Measurements from ENCODE around the gene ALS2CL.
A peak's percentile ranks its signal among the peaks of the same experiment; 100 is the strongest.

ALS2CL gene

DNA sequence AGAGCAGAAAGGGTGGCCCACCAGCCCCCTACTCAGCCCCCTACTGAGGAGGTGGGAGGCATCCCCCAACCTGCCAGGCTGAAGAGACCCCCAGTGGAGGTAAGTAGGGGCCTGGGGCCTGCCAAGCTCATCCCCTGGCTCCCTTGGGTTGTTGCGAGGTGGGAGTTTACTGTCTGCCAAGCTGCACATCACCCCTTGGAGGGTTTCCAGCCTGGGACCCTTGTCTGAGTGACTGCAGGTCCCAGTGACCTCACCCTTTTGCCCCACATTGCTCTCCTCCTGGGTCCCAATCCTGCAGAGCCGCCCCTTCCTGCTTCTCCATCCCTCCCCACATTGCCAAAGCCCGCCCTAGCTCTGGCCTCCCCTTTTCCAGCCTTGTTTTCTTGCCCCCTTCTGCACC is 1.0 kb upstream of the ALS2CL start:
- H3K27ac ChIP-seq (ENCODE audit: low read depth, low read length) = peak overlapping the region; percentile 78
- no peaks in the 10 kb centered on the region for H3K27me3 ChIP-seq (ENCODE audit: control insufficient read depth in 5 of 5, insufficient read depth in 4 of 5, low read length in 5 of 5)
- peak overlapping the region in 1 of 5 donors; percentile 85 for H3K4me3 ChIP-seq (ENCODE audit: low read depth in 1 of 5, low read length in 5 of 5)
- H3K36me3 ChIP-seq (ENCODE audit: control insufficient read depth in 5 of 5, insufficient read depth in 5 of 5, low read length in 5 of 5) = no peaks in the 10 kb centered on the region
- H3K9me3 ChIP-seq (ENCODE audit: control insufficient read depth in 5 of 5, low read length in 5 of 5) = no peaks in the 10 kb centered on the region
- peaks cover 22 to 80% (median 75%) of the 10 kb centered on the region in 5 donors for H3K4me1 ChIP-seq (ENCODE audit: control insufficient read depth in 5 of 5, insufficient read depth in 5 of 5, low read length in 5 of 5)
- H3K9ac ChIP-seq (ENCODE audit: low read length in 5 of 5) = no peak overlapping the region

DNA sequence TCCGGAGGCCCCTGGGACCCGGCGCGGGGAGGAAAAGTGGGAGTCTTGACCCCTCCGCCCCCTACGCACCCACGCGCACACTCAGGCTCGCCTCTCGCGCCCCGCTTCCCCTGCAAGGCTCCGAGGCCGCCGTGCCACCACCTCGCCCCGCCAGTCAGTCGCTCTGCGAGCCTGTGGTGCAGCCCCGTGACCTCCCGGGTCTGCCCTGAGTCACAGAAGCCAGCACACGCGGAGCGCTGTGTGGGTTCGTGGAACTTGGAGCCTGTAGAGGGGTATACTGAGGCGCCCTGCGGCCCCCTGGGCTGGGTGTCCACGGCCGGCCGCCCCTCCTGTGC is 380 bp upstream of the ALS2CL start:
- peak overlapping the region in 4 of 5 donors; percentile 42 to 85 (median 74) for H3K4me3 ChIP-seq (ENCODE audit: low read depth in 1 of 5, low read length in 5 of 5)
- H3K4me1 ChIP-seq (ENCODE audit: control insufficient read depth in 5 of 5, insufficient read depth in 5 of 5, low read length in 5 of 5) = peaks cover 22 to 76% (median 73%) of the 10 kb centered on the region in 5 donors
- H3K27me3 ChIP-seq (ENCODE audit: control insufficient read depth in 5 of 5, insufficient read depth in 4 of 5, low read length in 5 of 5) = no peaks in the 10 kb centered on the region
- H3K36me3 ChIP-seq (ENCODE audit: control insufficient read depth in 5 of 5, insufficient read depth in 5 of 5, low read length in 5 of 5) = peaks cover 0 to 4% (median 0%) of the 10 kb centered on the region in 5 donors
- H3K9me3 ChIP-seq (ENCODE audit: control insufficient read depth in 5 of 5, low read length in 5 of 5) = no peaks in the 10 kb centered on the region
- H3K9ac ChIP-seq (ENCODE audit: low read length in 5 of 5) = peak overlapping the region in 1 of 5 donors; percentile 43
- H3K27ac ChIP-seq (ENCODE audit: low read depth, low read length) = no peak overlapping the region

DNA sequence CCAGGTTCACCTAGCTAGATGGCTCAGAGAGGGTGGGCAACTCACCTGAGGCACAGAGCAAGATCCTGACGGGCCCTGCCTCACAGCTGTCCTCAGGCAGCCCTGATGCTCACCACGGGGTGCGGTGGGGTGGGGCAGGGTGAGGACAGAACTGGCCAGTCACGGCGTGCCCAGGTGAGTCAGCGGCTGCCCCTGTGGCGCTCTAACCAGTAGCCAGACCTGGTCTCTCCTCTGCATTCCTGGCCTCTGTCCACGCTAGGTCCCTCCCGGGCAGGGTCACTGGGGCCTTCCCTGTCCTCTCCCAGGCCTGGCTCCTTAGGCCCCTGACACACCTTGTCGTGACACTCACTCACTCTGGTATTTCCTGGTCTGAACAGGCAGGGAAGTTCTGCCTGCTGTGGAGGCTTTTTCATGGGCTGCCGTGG is 901 bp downstream of the ALS2CL start:
- Histone ChIP-seq H3K4me3 (ENCODE audit: low read depth in 1 of 5, low read length in 5 of 5) (peak overlapping the region; percentile 73 to 85 (median 83)), H3K27me3 (ENCODE audit: control insufficient read depth in 5 of 5, insufficient read depth in 4 of 5, low read length in 5 of 5) (no peaks in the 10 kb centered on the region), H3K27ac (ENCODE audit: low read depth, low read length) (no peak overlapping the region), H3K9me3 (ENCODE audit: control insufficient read depth in 5 of 5, low read length in 5 of 5) (no peaks in the 10 kb centered on the region), H3K9ac (ENCODE audit: low read length in 5 of 5) (peak overlapping the region; percentile 48 to 80 (median 69)), H3K4me1 (ENCODE audit: control insufficient read depth in 5 of 5, insufficient read depth in 5 of 5, low read length in 5 of 5) (peaks cover 22 to 76% (median 73%) of the 10 kb centered on the region in 5 donors), H3K36me3 (ENCODE audit: control insufficient read depth in 5 of 5, insufficient read depth in 5 of 5, low read length in 5 of 5) (peaks cover 0 to 16% (median 8%) of the 10 kb centered on the region in 5 donors)

DNA sequence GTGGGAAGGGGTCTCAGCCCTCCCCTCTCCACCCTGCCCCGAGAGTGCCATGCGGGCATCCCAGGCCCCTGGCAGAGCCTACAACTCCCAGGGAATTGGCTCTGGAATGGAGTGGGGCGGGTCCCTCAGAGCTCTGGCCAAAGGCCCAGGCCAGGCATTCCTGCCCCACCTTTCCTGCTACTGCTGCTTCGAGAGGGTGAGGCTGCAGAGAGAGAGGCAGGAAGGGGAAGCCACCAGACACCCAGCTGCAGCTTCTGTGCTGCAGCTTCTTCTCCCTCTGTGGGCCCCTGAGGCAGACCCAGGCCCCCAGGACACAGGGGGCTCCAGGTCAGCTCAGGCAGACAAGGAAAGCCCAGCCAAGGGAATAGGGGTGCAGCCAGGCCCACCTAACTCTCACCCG is 2.7 kb downstream of the ALS2CL start:
- Histone ChIP-seq H3K4me1 (ENCODE audit: control insufficient read depth in 5 of 5, insufficient read depth in 5 of 5, low read length in 5 of 5) (peaks cover 10 to 60% (median 56%) of the 10 kb centered on the region in 5 donors), H3K9ac (ENCODE audit: low read length in 5 of 5) (peak overlapping the region in 1 of 5 donors; percentile 13), H3K9me3 (ENCODE audit: control insufficient read depth in 5 of 5, low read length in 5 of 5) (no peaks in the 10 kb centered on the region), H3K4me3 (ENCODE audit: low read depth in 1 of 5, low read length in 5 of 5) (peak overlapping the region in 1 of 5 donors; percentile 17), H3K27me3 (ENCODE audit: control insufficient read depth in 5 of 5, insufficient read depth in 4 of 5, low read length in 5 of 5) (no peaks in the 10 kb centered on the region), H3K27ac (ENCODE audit: low read depth, low read length) (no peak overlapping the region), H3K36me3 (ENCODE audit: control insufficient read depth in 5 of 5, insufficient read depth in 5 of 5, low read length in 5 of 5) (peaks cover 0 to 32% (median 17%) of the 10 kb centered on the region in 5 donors)

DNA sequence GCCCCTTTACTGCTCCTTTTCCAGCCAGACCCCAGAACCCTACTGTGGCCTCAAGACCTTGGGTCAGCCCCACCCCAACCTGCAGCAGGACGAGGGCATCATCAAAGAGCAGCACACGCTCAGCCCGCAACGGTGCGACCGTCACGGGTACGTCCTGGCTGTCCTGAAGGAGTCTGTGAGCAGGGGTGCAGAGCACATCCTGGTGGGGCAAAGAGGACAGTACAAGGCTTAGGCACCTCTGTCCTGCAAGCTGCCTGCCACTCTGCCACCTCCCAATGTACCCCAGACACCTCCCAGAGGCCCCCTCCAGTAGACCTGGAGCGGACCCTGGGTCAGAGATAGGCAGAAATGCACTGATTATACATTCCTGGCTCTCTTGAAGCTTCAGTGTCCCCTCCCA is 8.0 kb downstream of the ALS2CL start:
- H3K9me3 ChIP-seq (ENCODE audit: control insufficient read depth in 5 of 5, low read length in 5 of 5) = no peaks in the 10 kb centered on the region
- H3K9ac ChIP-seq (ENCODE audit: low read length in 5 of 5) = no peak overlapping the region
- H3K27me3 ChIP-seq (ENCODE audit: control insufficient read depth in 5 of 5, insufficient read depth in 4 of 5, low read length in 5 of 5) = no peaks in the 10 kb centered on the region
- H3K4me3 ChIP-seq (ENCODE audit: low read depth in 1 of 5, low read length in 5 of 5) = no peak overlapping the region
- peaks cover 0 to 84% (median 39%) of the 10 kb centered on the region in 5 donors for H3K36me3 ChIP-seq (ENCODE audit: control insufficient read depth in 5 of 5, insufficient read depth in 5 of 5, low read length in 5 of 5)
- H3K27ac ChIP-seq (ENCODE audit: low read depth, low read length) = no peak overlapping the region
- peaks cover 0 to 18% (median 11%) of the 10 kb centered on the region in 5 donors for H3K4me1 ChIP-seq (ENCODE audit: control insufficient read depth in 5 of 5, insufficient read depth in 5 of 5, low read length in 5 of 5)

DNA sequence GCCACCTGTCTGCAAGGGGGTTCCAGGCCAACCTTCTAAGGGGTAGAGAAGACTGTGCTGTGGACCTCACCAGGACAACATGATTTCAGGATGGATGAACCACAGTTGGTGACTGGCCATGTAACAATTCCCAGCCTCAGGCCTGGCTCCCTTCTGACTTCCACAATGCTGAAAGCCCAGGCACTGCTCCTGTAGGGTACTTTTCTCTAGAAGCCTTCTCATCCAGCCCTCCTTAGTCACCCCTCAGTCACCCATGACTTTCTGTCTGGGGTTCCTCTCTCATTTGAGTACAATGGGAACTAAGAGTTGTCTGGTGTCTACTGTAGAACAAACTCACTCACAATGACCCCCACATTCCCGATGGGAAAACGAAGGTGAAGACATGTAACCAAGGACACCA is 8.6 kb downstream of the ALS2CL start:
- H3K36me3 ChIP-seq (ENCODE audit: control insufficient read depth in 5 of 5, insufficient read depth in 5 of 5, low read length in 5 of 5) = peaks cover 0 to 90% (median 44%) of the 10 kb centered on the region in 5 donors
- H3K27ac ChIP-seq (ENCODE audit: low read depth, low read length) = no peak overlapping the region
- peaks cover 0 to 13% (median 5%) of the 10 kb centered on the region in 5 donors for H3K4me1 ChIP-seq (ENCODE audit: control insufficient read depth in 5 of 5, insufficient read depth in 5 of 5, low read length in 5 of 5)
- no peaks in the 10 kb centered on the region for H3K9me3 ChIP-seq (ENCODE audit: control insufficient read depth in 5 of 5, low read length in 5 of 5)
- H3K27me3 ChIP-seq (ENCODE audit: control insufficient read depth in 5 of 5, insufficient read depth in 4 of 5, low read length in 5 of 5) = no peaks in the 10 kb centered on the region
- no peak overlapping the region for H3K9ac ChIP-seq (ENCODE audit: low read length in 5 of 5)
- H3K4me3 ChIP-seq (ENCODE audit: low read depth in 1 of 5, low read length in 5 of 5) = no peak overlapping the region

DNA sequence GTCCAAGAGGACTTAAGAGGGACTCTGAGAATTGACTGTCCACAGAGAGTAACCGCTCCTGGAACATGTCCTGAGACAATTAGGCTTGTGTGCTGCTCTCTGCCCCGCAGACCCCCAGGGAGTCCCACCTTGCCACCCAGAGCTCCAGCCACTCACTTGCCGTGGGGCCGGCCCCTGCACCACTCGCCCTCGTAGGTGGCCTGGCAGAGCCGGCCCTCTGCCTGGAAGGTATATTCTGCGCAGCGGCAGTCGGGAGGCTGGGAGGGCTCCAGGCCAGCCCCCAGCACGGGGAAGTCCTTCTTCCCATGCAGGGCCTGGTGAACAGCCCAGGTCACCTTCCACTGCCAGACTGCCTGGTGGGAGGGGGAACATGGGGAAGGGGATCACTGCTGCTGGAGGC is 10.5 kb downstream of the ALS2CL start:
- peaks cover 0 to 13% (median 0%) of the 10 kb centered on the region in 5 donors for H3K4me1 ChIP-seq (ENCODE audit: control insufficient read depth in 5 of 5, insufficient read depth in 5 of 5, low read length in 5 of 5)
- H3K9ac ChIP-seq (ENCODE audit: low read length in 5 of 5) = no peak overlapping the region
- no peaks in the 10 kb centered on the region for H3K9me3 ChIP-seq (ENCODE audit: control insufficient read depth in 5 of 5, low read length in 5 of 5)
- H3K27ac ChIP-seq (ENCODE audit: low read depth, low read length) = no peak overlapping the region
- H3K36me3 ChIP-seq (ENCODE audit: control insufficient read depth in 5 of 5, insufficient read depth in 5 of 5, low read length in 5 of 5) = peaks cover 0 to 91% (median 44%) of the 10 kb centered on the region in 5 donors
- H3K4me3 ChIP-seq (ENCODE audit: low read depth in 1 of 5, low read length in 5 of 5) = no peak overlapping the region
- H3K27me3 ChIP-seq (ENCODE audit: control insufficient read depth in 5 of 5, insufficient read depth in 4 of 5, low read length in 5 of 5) = no peaks in the 10 kb centered on the region

DNA sequence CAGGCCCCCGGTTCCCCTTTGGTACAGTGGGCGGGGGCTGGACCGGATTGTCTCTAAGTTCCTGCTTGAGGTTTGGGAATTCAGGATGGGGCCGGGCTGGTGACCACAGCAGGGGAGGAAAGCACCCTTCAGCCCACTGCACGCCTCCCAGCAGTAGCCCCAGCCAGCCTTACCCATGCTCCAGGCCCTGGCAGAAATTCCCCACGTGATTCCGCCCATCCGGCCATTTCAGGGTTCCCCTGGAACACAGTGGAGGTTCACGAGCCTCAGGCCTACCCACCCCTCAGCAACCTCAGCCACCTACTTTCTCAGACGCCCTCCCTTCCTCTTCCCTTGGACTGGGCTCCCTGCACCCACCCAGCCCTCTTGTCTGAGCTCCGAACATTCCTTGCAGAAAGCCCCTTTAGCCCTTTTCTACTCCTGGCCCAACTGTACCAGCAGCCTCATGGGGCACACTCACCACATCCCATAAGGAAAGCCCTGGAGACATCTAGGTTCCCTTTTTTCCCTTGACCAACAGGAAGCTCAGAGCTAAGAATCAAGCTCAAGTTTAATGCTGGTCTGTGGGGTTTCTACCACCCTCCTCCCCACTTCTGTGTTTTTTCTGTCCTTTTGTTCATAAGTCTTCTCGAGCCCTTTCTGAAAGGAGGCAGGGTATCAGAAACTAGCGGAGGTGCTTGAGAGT is 11.5 kb downstream of the ALS2CL start:
- H3K4me3 ChIP-seq (ENCODE audit: low read depth in 1 of 5, low read length in 5 of 5) = no peak overlapping the region
- H3K9ac ChIP-seq (ENCODE audit: low read length in 5 of 5) = no peak overlapping the region
- H3K27me3 ChIP-seq (ENCODE audit: control insufficient read depth in 5 of 5, insufficient read depth in 4 of 5, low read length in 5 of 5) = no peaks in the 10 kb centered on the region
- H3K36me3 ChIP-seq (ENCODE audit: control insufficient read depth in 5 of 5, insufficient read depth in 5 of 5, low read length in 5 of 5) = peaks cover 0 to 88% (median 38%) of the 10 kb centered on the region in 5 donors
- H3K4me1 ChIP-seq (ENCODE audit: control insufficient read depth in 5 of 5, insufficient read depth in 5 of 5, low read length in 5 of 5) = peaks cover 0 to 19% (median 4%) of the 10 kb centered on the region in 5 donors
- no peaks in the 10 kb centered on the region for H3K9me3 ChIP-seq (ENCODE audit: control insufficient read depth in 5 of 5, low read length in 5 of 5)
- H3K27ac ChIP-seq (ENCODE audit: low read depth, low read length) = no peak overlapping the region

DNA sequence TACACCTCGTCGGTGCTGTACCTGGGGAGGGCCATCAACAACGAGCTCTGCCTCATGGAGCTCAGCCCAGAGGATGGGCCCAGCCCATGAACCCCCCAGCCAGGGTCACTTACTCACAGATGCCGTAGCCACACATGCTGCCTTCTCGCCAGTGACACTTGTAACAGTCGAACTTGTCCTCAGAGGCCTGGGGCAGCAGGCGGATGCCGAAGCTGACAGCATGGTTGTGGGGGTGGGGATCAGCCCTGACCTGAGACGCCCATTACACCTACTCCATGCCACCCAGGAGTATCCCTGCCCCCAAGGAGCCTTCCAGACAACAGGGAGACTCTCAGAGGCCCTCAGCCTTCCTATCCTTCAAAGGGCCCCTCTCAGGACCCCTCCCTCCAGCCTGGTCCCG is 12.1 kb downstream of the ALS2CL start:
- Histone ChIP-seq H3K27me3 (ENCODE audit: control insufficient read depth in 5 of 5, insufficient read depth in 4 of 5, low read length in 5 of 5) (no peaks in the 10 kb centered on the region), H3K9me3 (ENCODE audit: control insufficient read depth in 5 of 5, low read length in 5 of 5) (no peaks in the 10 kb centered on the region), H3K9ac (ENCODE audit: low read length in 5 of 5) (no peak overlapping the region), H3K4me1 (ENCODE audit: control insufficient read depth in 5 of 5, insufficient read depth in 5 of 5, low read length in 5 of 5) (peaks cover 0 to 22% (median 5%) of the 10 kb centered on the region in 5 donors), H3K36me3 (ENCODE audit: control insufficient read depth in 5 of 5, insufficient read depth in 5 of 5, low read length in 5 of 5) (peaks cover 0 to 82% (median 38%) of the 10 kb centered on the region in 5 donors), H3K27ac (ENCODE audit: low read depth, low read length) (no peak overlapping the region), H3K4me3 (ENCODE audit: low read depth in 1 of 5, low read length in 5 of 5) (no peak overlapping the region)

DNA sequence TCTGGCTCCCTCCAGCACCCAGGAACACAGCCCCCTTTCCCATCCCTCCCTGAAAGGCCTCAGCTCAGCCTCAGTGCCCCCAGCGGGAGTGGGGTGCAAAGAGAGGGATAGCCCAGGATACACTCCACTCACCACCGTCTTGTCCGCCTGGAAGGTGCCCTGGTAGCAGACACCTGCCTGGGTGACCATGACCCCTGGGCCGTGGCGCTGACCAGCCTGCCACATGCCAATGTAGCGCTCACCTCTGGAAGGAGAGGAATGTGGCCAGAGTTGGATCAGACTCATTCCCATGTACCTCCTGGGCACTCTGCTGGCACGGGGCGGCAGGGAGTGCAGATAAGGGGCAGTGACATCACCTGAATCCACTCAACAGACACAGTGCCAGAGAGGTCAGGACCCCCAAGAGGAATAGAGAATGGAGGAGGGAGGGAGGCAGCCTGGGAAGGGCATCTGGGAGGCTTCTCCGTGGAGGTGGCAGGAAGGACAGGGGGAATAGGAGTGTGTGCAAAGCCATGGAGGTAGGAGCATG is 13.1 kb downstream of the ALS2CL start:
- H3K4me1 ChIP-seq (ENCODE audit: control insufficient read depth in 5 of 5, insufficient read depth in 5 of 5, low read length in 5 of 5) = peaks cover 0 to 22% (median 5%) of the 10 kb centered on the region in 5 donors
- H3K36me3 ChIP-seq (ENCODE audit: control insufficient read depth in 5 of 5, insufficient read depth in 5 of 5, low read length in 5 of 5) = peaks cover 0 to 81% (median 30%) of the 10 kb centered on the region in 5 donors
- H3K4me3 ChIP-seq (ENCODE audit: low read depth in 1 of 5, low read length in 5 of 5) = no peak overlapping the region
- no peaks in the 10 kb centered on the region for H3K27me3 ChIP-seq (ENCODE audit: control insufficient read depth in 5 of 5, insufficient read depth in 4 of 5, low read length in 5 of 5)
- no peak overlapping the region for H3K9ac ChIP-seq (ENCODE audit: low read length in 5 of 5)
- H3K9me3 ChIP-seq (ENCODE audit: control insufficient read depth in 5 of 5, low read length in 5 of 5) = no peaks in the 10 kb centered on the region
- no peak overlapping the region for H3K27ac ChIP-seq (ENCODE audit: low read depth, low read length)
